Measurements from ENCODE around the gene APPL1.

DNA sequence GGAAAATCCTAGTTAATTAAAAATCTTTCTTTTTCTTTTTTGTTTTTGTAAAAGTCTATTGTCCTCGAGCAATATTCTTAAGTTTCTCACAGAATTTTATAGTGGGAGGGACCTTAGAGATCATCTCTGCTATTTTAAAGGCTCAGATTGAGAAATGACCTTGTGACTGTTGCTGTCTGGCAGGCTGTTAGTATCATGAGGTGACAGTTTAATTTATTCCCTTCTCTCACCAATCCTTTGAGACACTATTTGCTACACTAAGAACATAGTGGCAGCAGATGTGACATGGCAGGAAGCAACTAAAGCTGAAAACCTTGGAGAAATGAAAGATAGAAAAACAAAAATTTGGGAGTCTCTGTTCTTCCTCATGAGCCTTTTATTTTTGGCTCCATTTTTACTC lies 24.9 kb downstream of the APPL1 start:
- TF ChIP-seq CTCF (IDR thresholded peaks at IDR 0.05; ENCODE audit: low read depth, low read length, poor library complexity, severe bottlenecking) (no peak), EZH2phosphoT487 (IDR thresholded peaks at IDR 0.05; ENCODE audit: borderline replicate concordance, low read length) (no peak)

All from DOHH2 (cell line).